Bone marrow (tissue), 2 donors: ENCODE results near the gene CYP3A5.
"Not testable (repeated sequence)": the region's sequence is repeated elsewhere in the genome, so short reads cannot be mapped to it uniquely, and the experiment has no call there.

Source experiments
- DNase-seq, 2 donors: peaks; one replicate each; lab custom pipeline; 2025; lab: John Stamatoyannopoulos, UW

Gene CYP3A5

DNA sequence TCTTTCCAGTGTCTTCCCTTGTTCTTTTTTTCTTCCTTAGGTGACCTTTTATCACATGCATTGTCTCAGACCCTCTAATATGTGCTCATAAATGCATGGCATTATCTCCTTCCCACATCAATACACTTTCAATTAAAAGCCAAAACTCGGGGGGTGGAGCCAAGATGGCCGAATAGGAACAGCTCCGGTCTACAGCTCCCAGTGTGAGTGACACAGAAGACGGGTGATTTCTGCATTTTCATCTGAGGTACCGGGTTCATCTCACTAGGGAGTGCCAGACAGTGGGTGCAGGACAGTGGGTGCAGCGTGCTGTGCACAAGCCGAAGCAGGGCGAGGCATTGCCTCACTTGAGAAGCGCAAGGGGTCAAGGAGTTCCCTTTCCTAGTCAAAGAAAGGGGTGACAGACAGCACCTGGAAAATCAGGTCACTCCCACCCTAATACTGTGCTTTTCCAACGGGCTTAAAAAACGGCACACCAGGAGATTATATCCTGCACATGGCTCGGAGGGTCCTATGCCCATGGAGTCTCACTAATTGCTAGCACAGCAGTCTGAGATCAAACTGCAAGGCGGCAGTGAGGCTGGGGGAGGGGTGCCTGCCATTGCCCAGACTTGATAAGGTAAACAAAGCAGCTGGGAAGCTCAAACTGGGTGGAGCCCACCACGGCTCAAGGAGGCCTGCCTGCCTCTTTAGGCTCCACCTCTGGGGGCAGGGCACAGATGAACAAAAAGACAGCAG lies 6.2 kb upstream of the CYP3A5 start:
- not testable (repeated sequence) for DNase-seq

DNA sequence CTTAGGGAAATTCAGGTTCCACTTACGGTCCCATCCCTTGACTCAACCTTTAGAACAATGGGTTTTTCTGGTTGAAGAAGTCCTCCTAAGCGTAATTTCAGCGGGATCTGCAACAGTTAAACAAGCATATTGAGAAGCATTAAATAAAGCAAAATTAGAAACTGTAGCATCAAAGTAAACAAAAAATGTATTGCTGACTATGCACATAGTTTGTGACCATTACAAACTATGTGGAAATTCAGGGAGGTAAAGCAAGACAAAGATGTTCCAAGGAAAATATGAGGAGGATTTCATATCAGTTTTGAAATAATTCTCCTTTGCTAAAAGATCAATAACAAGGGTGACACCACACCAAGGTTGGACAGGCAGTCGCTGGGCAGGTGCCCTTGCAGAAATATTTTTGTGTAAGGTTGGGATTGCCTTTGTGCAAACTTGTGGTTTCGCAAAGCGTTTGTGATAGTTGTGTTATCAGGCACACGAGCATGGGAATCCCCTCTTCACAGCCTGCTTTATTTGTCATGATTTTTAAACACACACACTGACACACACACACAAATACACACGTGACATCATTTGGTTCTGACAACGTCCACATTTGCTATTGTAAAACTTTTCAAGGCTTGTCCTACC lies 5.4 kb upstream of the CYP3A5 start:
- no peak for DNase-seq

DNA sequence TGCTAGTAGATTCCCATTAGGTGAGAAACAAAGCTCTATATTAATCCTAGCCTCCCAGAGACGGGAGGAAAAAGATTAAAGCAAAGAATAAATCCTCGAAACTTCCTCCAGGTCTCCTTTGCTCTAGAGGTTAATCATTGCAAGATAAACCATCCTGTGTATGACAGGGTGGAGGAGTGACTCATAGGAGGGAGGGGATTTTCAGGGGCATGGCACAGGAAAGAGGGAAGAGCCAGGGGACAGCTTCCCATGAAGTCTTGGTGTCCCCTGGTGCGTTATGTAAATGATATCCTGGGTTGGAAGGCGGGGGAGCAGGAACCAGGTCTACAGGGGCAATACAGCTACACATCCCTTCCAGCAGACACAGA lies 780 bp downstream of the CYP3A5 start:
- no peak for DNase-seq

DNA sequence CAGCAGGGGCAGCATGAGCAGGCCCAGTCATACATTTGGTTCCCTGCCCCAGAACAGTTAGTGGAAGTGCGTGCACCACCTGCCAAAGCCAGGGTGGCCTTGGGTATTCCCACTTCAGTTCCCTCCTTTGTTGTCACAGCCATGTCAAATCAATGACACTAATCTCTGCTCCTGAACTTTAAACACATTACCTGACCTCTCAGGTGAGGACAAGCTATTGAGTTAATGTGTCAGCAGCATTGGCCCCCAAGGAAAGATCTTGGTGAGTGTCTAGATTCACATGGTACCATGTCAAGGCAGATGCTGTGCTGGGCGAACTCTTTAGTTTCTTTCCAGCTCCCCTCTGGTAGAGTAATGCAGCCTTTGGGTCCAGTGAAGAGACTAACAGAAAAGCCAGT lies 2.1 kb downstream of the CYP3A5 start:
- DNase-seq = no peak

DNA sequence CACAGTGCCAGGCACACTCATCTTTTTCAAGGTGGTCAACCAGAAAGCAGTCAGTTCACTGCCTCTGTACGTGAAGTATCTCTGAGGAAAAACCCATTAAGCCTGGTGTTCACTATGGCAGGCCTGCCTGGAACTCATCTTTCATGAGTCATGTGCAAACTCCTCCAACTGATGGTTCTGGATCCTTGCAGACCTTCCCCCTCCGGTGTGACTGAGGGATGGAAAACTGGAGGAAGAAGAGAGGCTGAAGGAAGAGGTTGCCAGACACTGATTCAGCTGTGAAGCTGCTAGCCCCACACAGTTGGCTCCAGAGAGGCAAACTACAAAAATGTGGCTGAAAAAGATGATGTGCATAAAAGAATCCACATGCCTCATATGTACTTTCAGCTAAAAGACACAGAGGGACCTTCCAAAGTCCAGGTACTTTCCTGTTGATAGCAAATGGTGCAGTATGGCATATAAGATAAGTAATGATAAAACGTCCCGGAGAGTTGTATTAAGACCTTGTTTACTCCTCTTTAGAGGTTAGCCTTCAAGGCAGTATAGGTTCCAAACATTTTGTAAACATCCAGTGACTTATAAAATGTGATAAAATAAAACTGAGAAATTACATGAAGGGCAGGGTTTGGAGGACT lies 2.7 kb downstream of the CYP3A5 start:
- no peak for DNase-seq

DNA sequence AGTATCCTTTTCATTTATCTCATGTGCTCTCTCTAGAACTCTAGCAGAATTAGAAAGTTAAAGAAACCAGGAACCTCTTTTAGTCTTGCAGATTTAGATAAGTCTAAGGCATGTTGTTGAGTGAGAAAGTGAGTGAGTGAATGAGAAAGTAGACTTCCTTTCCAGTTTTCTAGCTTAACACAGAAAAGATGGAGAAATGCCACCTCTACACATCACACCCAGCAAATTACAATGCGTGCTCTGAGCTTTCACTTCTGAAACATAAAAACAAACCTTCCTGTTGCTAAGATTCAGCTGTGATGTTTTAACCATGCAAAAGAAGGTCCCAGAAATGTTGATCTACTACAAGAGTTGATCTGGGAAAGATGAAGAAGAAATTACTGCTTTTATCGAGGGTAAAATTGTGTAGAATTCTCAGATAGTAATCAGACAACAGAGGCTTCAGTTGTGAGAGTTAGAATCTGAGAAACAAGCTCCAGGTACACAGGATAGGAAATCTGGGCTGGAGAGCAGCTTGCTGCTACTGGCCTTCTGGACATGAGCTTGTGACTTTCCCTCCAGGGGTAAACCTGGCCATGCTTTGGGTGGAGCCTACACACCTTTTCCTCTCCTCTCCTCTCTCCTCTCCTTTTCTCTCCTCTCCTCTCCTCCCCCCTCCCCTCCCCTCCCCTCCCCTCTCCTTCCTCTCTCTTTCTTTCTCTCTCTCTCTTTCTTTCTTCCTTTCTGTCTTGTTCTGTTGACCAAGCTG lies 4.6 kb downstream of the CYP3A5 start:
- no peak for DNase-seq

DNA sequence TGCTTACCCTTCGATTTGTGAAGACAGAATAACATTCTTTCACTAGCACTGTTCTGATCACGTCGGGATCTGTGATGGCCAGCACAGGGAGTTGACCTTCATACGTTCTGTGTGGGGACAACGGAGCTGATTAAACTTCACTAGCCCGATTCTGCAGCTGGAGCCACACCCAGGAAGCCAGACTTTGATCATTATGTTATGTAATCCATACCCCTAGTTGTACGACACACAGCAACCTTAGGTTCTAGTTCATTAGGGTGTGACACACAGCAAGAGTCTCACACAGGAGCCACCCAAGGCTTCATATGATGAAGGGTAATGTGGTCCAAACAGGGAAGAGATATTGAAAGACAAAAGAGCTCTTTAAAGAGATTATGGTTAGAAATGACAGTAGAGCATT lies 7.2 kb downstream of the CYP3A5 start:
- DNase-seq = no peak

DNA sequence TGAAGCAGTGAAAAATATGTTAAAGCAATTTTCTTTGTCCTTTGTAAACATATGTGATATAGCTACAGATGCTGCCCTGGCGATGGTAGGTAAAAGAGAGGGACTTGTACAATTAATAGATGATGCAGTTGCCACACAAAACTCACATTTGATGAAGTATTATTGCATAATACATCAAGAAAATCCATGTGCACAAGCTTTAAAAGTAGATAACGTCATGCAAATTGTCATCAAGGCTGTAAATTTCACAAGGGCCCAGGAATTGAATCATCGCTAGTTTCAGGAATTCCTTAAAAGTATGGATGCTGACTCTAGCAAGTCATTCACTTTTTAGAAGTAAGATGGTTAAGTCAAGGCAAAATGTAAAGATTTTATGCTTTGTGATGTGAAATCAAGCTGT lies 10.0 kb downstream of the CYP3A5 start:
- DNase-seq = no peak

DNA sequence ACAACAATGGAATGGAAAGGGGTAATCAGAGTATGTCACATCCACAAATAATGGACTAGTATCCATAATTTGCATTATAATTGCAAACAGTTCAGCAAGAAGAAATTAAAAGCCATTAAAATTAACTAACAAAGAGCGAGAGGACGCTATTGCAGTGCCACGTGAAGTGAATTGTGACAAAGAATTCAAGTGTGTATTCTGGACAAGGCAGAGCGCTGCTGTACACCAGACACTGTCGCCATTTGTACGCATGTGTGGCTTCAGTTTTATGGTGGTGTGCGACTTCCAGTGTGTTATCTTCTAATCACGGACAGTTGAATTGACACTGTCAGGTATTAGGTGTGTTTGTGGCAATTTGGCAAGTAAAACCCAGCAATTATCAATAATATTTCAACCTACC lies 11.3 kb downstream of the CYP3A5 start:
- DNase-seq = no peak

DNA sequence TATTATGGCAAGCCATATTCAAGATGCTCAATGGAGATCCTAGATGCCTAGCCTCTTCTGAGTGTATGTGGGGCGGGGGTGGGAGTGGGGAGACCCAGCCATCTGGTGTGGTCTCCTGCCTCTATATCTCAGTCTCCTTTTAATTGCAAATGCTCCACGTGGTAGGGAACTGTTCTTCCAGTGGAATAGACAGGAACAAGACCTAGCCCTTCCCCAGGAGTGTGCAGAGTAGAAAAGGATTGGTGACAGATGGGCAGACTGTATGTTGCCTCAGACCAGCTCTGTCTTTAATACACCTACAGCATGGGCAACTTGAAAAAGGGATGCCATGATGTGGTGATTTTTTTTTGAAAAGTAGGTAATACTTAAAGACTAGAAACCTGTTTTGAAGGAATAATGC lies 12.6 kb downstream of the CYP3A5 start:
- DNase-seq = no peak

DNA sequence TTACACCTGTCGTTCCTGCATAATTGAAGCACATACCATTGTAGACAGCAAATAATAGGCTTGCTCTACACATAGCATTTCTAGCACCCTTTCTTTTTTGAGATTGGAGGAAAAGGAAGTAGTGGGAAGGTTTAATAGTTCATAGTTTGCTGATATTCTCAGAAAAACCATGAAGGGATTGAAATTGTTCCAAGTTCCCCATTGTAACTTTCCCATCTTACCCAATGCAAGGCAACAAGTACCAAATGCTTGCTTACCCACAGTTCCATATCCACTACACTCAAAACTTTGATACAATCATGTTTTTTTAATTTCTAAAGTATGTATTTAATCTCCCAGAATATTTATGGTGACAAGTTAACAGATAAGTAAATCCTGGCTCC lies 13.8 kb downstream of the CYP3A5 start:
- DNase-seq = no peak

DNA sequence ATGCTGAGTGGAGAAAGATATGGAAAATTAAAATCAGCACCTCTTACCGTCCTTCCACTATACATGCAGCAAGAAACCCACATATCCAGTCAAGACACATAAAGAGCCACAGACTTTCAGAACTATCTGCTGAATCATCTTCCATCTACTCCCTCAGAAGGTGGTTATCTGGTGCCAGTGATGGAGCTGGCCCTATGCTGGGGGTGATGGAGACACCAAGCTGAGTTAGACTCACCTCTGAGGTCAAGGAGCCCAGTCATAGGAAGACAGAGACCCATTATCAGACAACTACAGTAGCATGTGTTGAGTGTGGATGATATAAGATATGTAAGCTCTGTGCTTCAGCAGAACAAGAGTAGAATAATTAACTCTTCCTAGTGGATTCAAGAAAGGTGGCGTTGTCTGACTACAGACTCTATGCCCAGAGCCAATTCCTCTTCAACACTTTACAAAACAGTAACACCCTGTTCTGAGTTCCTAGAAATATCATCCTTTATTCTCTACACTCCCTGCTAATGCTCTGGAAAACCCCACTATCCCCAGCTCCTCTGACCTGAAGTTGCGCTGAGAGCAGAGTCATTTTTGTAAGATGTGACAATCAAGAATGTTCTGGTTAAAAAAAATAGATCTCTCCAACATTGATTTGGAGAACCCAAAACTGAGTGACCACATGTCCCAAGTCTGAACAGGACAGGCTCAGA lies 14.3 kb downstream of the CYP3A5 start:
- no peak for DNase-seq

DNA sequence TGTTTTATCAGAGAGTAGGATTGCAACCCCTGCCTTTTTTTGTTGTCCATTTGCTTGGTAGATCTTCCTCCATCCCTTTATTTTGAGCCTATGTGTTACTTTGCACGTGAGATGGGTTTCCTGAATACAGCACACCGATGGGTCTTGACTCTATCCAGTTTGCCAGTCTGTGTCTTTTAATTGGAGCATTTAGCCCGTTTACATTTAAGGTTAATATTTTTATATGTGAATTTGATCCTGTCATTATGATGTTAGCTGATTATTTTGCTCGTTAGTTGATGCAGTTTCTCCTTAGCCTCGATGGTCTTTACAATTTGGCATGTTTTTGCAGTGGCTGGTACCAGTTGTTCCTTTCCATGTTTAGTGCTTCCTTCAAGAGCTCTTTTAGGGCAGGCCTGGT lies 21.9 kb downstream of the CYP3A5 start:
- not testable (repeated sequence) for DNase-seq

DNA sequence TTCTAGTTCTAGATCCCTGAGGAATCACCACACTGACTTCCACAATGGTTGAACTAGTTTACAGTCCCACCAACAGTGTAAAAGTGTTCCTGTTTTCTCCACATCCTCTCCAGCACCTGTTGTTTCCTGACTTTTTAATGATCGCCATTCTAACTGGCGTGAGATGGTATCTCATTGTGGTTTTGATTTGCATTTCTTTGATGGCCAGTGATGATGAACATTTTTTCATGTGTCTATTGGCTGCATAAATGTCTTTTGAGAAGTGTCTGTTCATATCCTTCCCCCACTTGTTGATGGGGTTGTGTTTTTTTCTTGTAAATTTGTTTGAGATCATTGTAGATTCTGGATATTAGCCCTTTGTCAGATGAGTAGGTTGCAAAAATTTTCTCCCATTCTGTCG lies 25.2 kb downstream of the CYP3A5 start:
- DNase-seq = not testable (repeated sequence)

DNA sequence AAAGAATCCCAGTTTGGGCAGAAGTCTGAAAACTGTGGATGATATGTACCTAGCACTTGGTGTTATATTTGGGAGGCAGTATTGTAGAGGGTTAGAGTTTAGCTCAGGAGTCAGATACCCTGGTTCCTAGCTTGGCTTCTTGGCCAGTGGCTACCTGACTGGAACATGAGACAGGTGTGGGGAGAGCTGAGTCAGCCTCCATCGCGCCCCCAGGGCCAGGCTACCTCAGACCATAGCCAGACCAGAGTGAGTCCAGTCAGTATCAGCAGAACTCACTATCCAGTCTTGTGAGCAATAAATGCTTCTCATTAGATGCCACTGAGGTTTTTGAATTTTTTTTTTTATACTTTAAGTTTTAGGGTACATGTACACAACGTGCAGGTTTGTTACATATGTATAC lies 26.0 kb downstream of the CYP3A5 start:
- DNase-seq = no peak

DNA sequence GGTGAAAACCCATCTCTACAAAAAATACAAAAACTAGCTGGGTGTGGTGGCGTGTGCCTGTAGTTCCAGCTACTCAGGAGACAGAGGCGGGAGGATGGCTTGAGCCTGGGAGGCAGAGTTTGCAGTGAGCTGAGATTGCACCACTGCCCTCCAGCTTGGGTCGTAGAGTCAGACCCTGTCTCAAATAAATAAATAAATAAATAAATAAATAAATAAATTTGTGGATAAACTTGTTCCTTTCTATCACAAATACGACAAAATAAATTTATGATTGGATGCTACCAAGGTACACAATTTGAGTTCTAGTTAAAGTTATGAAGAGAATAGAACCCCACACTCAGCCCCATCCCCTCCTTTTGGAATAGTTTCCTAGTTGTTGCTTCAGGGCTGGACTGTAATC lies 26.5 kb downstream of the CYP3A5 start:
- not testable (repeated sequence) for DNase-seq

DNA sequence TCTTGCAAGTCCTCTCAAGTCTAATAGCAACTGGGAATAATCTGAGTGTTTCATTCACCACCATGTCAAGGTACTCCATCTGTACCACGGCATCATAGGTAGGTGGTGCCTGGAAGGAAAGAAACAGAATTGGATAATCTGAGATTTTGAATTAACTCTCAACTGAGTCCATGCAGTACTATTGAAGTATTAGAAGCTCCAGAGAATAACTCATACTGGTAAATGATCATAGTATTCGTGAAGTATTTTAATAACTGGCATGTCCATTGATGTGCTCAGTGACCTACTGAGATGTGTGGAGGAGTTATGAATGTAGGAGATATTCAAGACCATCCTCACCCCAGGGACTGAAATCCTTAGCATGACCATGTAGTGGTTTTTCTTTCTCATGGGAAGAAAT lies 27.1 kb downstream of the CYP3A5 start:
- no peak for DNase-seq

DNA sequence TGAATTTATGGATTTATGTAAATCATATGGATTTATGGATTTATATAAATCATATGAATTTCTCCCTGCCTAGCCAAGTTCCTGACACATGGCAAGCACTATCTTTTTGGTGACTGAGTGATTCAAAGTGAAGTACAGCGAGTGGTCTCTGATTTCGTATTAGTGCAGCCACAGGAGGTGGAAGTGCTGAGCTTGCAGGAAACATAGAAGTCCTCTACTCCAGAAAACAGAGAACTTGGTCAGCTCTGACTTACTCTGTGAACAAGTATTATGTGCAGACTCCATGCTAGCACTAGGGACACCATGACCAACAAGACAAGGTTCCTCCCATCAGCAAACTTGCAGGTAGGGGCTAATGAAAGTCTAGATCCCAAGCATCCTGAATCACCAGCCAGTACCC lies 28.5 kb downstream of the CYP3A5 start:
- no peak for DNase-seq

DNA sequence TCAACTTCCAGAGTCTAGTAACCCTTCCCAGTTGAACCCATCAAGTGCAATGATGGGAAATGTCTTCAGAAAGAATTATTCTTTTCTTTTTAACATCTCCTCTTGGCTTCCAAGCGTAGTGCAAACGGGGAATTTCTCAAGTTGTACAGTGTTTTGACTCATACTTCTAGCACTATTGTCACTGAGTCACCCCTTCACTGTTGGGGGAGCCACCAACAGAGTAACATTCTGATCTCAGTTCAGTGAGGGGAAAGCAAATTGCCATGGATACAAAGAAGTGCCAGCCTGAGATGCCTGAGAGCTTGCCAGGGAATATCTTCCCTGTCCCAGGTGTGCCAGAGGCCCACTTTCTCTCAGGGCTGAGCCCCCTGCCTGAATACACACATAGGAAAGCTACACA lies 31.0 kb downstream of the CYP3A5 start:
- DNase-seq = no peak

DNA sequence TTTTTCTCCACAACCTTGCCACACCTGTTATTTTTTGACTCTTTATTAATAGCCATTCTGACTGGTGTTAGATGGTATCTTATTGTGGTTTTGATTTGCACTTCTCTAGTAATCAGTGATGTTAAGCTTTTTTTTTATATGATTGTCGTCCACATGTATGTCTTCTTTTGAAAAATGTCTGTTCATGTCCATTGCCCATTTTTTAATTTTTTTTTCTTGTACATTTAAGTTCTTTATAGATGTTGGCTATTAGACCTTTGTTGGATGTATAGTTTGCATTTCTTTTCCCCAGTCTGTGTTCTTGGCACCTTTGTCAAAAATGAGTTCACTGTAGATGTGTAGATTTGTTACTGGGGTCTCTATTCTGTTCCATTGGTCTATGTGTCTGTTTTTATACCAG lies 34.2 kb downstream of the CYP3A5 start:
- DNase-seq = no peak

DNA sequence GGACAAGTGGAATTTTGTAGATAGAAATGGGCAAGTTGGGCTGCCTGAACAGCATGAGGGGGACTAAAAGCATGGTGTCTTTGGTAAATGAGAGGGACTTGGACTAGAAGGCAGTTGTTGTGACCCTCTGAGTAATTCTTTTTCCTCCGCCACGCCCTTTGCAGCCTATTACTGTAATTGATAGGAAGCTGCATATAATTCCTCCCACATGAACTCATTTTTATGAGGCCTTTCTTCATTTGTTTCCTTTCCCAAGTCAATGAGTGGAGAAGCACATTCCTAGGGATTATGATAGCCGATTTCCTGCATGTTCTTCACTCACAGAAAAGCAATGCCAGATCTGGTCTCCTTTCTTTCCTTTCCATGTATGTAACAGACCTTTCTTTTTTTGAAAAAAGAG lies 35.4 kb downstream of the CYP3A5 start:
- DNase-seq = no peak

DNA sequence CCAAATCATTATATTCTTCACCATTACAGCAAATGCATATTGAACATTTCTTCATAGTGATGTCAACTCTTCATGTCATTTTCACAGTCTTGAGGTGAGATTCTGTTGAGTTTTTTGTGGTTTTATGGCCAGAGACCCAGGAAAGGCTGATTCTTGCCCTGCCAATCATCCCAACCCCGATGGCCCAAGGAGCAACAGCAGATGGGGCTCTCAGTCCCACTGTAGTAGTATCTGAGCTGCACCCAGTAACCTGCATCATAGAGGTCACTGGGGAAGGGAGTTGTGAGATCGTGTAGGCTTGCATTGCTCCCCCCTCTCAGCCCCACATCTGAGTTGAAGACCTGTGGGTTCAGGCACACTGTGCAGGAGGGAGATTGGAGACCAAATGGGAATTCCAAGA lies 36.3 kb downstream of the CYP3A5 start:
- no peak for DNase-seq
